ENCODE data around the gene SMAD7. TPM values are rescaled to one million over a fixed set of nuclear protein-coding genes. Genes with fewer than 3 reads are reported as not detected.

Gene SMAD7
- total and polyA plus RNA-seq, 2 experiments from 2014 or later = 11.8 to 29.8 TPM

DNA sequence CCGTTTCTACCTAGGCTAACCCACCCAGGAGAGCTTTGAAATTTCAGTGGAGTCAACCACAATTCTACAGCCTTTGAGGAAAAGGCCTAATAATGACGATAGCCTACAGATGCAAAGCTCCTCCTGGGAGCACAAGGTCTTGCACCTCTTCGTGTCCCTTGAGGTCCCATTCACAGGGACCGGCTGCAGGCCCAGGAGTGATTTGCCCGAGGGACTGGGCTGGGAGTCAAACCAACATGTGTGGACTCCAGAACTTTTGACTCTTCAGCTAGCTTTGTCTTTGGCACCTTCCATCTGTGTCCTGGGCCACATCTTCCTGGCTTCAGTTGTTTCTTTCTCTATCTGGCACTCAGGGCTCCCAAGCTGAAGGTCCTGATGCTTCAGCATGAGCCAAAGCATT lies 76.5 kb downstream of the SMAD7 start:
- ATAC-seq (no peak), DNase-seq (ENCODE audit: low spot score) (no peak)
- Mint-ChIP-seq H3K9me3 (no peaks in the 10 kb centered on the region), H3K27ac (no peak overlapping the region), H3K4me1 (peaks cover 18% of the 10 kb centered on the region), H3K4me3 (no peak overlapping the region), H3K27me3 (ENCODE audit: insufficient read depth, low read depth, poor library complexity) (peaks cover 28% of the 10 kb centered on the region), H3K36me3 (ENCODE audit: low read depth) (no peaks in the 10 kb centered on the region)
- Histone ChIP-seq H2AFZ (no peak overlapping the region), H3F3A (replicated peaks; ENCODE audit: low read depth) (no peaks in the 10 kb centered on the region), H3K4me2 (no peak overlapping the region), H3K4me1 (ENCODE audit: insufficient read depth) (peaks cover 5% of the 10 kb centered on the region), H3K79me2 (replicated peaks; ENCODE audit: insufficient read depth) (no peaks in the 10 kb centered on the region), H4K20me1 (replicated peaks; ENCODE audit: insufficient read depth) (no peaks in the 10 kb centered on the region), H3K27me3 (ENCODE audit: insufficient read depth) (no peaks in the 10 kb centered on the region), H3K9me2 (ENCODE audit: insufficient read depth) (no peaks in the 10 kb centered on the region), H3K4me3 (no peak overlapping the region), H3K36me3 (ENCODE audit: insufficient read depth) (no peaks in the 10 kb centered on the region), H3K27ac (ENCODE audit: low read depth) (no peak overlapping the region)
- TF ChIP-seq EZH2phosphoT487 (IDR thresholded peaks at IDR 0.05; ENCODE audit: unreplicated experiment) = no peak
- no peak for TF ChIP-seq NANOG (IDR thresholded peaks at IDR 0.05; ENCODE audit: borderline replicate concordance)
- no peak for TF ChIP-seq STAT1 (IDR thresholded peaks at IDR 0.05; ENCODE audit: unreplicated experiment)
- TF ChIP-seq, protein P1, sequence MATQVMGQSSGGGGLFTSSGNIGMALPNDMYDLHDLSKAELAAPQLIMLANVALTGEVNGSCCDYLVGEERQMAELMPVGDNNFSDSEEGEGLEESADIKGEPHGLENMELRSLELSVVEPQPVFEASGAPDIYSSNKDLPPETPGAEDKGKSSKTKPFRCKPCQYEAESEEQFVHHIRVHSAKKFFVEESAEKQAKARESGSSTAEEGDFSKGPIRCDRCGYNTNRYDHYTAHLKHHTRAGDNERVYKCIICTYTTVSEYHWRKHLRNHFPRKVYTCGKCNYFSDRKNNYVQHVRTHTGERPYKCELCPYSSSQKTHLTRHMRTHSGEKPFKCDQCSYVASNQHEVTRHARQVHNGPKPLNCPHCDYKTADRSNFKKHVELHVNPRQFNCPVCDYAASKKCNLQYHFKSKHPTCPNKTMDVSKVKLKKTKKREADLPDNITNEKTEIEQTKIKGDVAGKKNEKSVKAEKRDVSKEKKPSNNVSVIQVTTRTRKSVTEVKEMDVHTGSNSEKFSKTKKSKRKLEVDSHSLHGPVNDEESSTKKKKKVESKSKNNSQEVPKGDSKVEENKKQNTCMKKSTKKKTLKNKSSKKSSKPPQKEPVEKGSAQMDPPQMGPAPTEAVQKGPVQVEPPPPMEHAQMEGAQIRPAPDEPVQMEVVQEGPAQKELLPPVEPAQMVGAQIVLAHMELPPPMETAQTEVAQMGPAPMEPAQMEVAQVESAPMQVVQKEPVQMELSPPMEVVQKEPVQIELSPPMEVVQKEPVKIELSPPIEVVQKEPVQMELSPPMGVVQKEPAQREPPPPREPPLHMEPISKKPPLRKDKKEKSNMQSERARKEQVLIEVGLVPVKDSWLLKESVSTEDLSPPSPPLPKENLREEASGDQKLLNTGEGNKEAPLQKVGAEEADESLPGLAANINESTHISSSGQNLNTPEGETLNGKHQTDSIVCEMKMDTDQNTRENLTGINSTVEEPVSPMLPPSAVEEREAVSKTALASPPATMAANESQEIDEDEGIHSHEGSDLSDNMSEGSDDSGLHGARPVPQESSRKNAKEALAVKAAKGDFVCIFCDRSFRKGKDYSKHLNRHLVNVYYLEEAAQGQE (IDR thresholded peaks at IDR 0.05; ENCODE audit: unreplicated experiment) = no peak
- no peak for TF ChIP-seq ZNF331 (CRISPR knock-in tag; IDR thresholded peaks at IDR 0.05; ENCODE audit: low read depth)
- TF ChIP-seq CREB1 (CRISPR knock-in tag; IDR thresholded peaks at IDR 0.05; ENCODE audit: low read depth) = no peak
- TF ChIP-seq, protein P2, sequence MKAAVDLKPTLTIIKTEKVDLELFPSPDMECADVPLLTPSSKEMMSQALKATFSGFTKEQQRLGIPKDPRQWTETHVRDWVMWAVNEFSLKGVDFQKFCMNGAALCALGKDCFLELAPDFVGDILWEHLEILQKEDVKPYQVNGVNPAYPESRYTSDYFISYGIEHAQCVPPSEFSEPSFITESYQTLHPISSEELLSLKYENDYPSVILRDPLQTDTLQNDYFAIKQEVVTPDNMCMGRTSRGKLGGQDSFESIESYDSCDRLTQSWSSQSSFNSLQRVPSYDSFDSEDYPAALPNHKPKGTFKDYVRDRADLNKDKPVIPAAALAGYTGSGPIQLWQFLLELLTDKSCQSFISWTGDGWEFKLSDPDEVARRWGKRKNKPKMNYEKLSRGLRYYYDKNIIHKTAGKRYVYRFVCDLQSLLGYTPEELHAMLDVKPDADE (IDR thresholded peaks at IDR 0.05) = no peak
- TF ChIP-seq, protein P3, sequence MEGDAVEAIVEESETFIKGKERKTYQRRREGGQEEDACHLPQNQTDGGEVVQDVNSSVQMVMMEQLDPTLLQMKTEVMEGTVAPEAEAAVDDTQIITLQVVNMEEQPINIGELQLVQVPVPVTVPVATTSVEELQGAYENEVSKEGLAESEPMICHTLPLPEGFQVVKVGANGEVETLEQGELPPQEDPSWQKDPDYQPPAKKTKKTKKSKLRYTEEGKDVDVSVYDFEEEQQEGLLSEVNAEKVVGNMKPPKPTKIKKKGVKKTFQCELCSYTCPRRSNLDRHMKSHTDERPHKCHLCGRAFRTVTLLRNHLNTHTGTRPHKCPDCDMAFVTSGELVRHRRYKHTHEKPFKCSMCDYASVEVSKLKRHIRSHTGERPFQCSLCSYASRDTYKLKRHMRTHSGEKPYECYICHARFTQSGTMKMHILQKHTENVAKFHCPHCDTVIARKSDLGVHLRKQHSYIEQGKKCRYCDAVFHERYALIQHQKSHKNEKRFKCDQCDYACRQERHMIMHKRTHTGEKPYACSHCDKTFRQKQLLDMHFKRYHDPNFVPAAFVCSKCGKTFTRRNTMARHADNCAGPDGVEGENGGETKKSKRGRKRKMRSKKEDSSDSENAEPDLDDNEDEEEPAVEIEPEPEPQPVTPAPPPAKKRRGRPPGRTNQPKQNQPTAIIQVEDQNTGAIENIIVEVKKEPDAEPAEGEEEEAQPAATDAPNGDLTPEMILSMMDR (conservative IDR thresholded peaks at IDR 0.05; ENCODE audit: low read depth in 2 of 2) = no peak
- TF ChIP-seq, protein P4, sequence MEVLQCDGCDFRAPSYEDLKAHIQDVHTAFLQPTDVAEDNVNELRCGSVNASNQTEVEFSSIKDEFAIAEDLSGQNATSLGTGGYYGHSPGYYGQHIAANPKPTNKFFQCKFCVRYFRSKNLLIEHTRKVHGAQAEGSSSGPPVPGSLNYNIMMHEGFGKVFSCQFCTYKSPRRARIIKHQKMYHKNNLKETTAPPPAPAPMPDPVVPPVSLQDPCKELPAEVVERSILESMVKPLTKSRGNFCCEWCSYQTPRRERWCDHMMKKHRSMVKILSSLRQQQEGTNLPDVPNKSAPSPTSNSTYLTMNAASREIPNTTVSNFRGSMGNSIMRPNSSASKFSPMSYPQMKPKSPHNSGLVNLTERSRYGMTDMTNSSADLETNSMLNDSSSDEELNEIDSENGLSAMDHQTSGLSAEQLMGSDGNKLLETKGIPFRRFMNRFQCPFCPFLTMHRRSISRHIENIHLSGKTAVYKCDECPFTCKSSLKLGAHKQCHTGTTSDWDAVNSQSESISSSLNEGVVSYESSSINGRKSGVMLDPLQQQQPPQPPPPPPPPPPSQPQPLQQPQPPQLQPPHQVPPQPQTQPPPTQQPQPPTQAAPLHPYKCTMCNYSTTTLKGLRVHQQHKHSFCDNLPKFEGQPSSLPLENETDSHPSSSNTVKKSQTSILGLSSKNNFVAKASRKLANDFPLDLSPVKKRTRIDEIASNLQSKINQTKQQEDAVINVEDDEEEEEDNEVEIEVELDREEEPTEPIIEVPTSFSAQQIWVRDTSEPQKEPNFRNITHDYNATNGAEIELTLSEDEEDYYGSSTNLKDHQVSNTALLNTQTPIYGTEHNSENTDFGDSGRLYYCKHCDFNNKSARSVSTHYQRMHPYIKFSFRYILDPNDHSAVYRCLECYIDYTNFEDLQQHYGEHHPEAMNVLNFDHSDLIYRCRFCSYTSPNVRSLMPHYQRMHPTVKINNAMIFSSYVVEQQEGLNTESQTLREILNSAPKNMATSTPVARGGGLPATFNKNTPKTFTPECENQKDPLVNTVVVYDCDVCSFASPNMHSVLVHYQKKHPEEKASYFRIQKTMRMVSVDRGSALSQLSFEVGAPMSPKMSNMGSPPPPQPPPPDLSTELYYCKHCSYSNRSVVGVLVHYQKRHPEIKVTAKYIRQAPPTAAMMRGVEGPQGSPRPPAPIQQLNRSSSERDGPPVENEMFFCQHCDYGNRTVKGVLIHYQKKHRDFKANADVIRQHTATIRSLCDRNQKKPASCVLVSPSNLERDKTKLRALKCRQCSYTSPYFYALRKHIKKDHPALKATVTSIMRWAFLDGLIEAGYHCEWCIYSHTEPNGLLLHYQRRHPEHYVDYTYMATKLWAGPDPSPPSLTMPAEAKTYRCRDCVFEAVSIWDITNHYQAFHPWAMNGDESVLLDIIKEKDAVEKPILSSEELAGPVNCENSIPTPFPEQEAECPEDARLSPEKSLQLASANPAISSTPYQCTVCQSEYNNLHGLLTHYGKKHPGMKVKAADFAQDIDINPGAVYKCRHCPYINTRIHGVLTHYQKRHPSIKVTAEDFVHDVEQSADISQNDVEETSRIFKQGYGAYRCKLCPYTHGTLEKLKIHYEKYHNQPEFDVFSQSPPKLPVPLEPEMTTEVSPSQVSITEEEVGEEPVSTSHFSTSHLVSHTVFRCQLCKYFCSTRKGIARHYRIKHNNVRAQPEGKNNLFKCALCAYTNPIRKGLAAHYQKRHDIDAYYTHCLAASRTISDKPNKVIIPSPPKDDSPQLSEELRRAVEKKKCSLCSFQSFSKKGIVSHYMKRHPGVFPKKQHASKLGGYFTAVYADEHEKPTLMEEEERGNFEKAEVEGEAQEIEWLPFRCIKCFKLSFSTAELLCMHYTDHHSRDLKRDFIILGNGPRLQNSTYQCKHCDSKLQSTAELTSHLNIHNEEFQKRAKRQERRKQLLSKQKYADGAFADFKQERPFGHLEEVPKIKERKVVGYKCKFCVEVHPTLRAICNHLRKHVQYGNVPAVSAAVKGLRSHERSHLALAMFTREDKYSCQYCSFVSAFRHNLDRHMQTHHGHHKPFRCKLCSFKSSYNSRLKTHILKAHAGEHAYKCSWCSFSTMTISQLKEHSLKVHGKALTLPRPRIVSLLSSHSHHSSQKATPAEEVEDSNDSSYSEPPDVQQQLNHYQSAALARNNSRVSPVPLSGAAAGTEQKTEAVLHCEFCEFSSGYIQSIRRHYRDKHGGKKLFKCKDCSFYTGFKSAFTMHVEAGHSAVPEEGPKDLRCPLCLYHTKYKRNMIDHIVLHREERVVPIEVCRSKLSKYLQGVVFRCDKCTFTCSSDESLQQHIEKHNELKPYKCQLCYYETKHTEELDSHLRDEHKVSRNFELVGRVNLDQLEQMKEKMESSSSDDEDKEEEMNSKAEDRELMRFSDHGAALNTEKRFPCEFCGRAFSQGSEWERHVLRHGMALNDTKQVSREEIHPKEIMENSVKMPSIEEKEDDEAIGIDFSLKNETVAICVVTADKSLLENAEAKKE (CRISPR knock-in tag; IDR thresholded peaks at IDR 0.05) = no peak
- no peak for TF ChIP-seq JUNB (IDR thresholded peaks at IDR 0.05; ENCODE audit: unreplicated experiment)
- no peak for TF ChIP-seq EZH2 (IDR thresholded peaks at IDR 0.05; ENCODE audit: low read depth, unreplicated experiment)
- TF ChIP-seq POLR2AphosphoS5 (IDR thresholded peaks at IDR 0.05; ENCODE audit: low read depth) = no peak
- TF ChIP-seq ZNF114 (CRISPR knock-in tag; IDR thresholded peaks at IDR 0.05) = no peak
